Suprapubic skin (tissue), 3 donors: ENCODE measurements around the gene RHOT1.

Source experiments
- CTCF ChIP-seq, 2 donors: fragments of 200-600 bp in 1 of 2; fragments of 450-650 bp in 1 of 2; sonication (generic) in 1 of 2; IDR thresholded peaks; one replicate each; pipeline ENCODE4 v1.5.1; 2016 to 2019; ENCODE audit warnings: antibody characterized with exemption in 2 of 2, mild to moderate bottlenecking in 1 of 2, moderate library complexity in 1 of 2
- EP300 ChIP-seq: sonication (generic); formaldehyde crosslinking; IDR thresholded peaks from one replicate; pipeline ENCODE4 v1.6.1; 2017; ENCODE audit warnings: antibody characterized with exemption
- POLR2A ChIP-seq, 2 donors: fragments of 450-650 bp; IDR thresholded peaks; one replicate each; pipeline ENCODE4 v1.6.1; 2017; ENCODE audit warnings: antibody characterized with exemption in 2 of 2, mild to moderate bottlenecking in 2 of 2, moderate library complexity in 2 of 2

- TF ChIP-seq CTCF (IDR thresholded peaks at IDR 0.05) = peak; percentile 41 to 62
- peak in 1 of 2 donors; percentile 14 for TF ChIP-seq POLR2A (IDR thresholded peaks at IDR 0.05)
- TF ChIP-seq EP300 = no peak
Measured at GRCh38 chr17:32142038-32142856, at the start of gene RHOT1.
